K562 (cell line): Measurements from ENCODE around the gene KCNK4. TPM values are rescaled to one million over a fixed set of nuclear protein-coding genes. Genes with fewer than 3 reads are reported as not detected.

Experiments used
- CBX5 ChIP-seq: IDR thresholded peaks from 2 replicates; pipeline ENCODE4 v1.6.1; 2014; ENCODE audit warnings: low read depth, borderline replicate concordance
- FOXJ3 ChIP-seq: sonication (generic); formaldehyde crosslinking; IDR thresholded peaks from 2 replicates; pipeline ENCODE4 v1.4.0; 2020; ENCODE audit warnings: mild to moderate bottlenecking, missing genetic modification reagents
- MAFG ChIP-seq: fragments of 450-650 bp; conservative IDR thresholded peaks from 2 replicates; pipeline ENCODE4 v1.6.1; 2016; ENCODE audit warnings: missing genetic modification characterization, missing compliant biosample characterization
- MAZ ChIP-seq, 2 experiments: fragments of 450-650 bp in 1 of 2; sonication (generic) in 1 of 2; formaldehyde crosslinking; IDR thresholded peaks in 1 of 2; conservative IDR thresholded peaks in 1 of 2; 2 replicates each; pipeline versions ENCODE4 v1.4.0 to v1.5.0; 2020; ENCODE audit warnings: mild to moderate bottlenecking in 1 of 2, missing genetic modification reagents in 1 of 2
- POLR3G ChIP-seq: IDR thresholded peaks from 2 replicates; pipeline ENCODE4 v1.6.1; 2011; ENCODE audit not compliant: insufficient read length, insufficient replicate concordance; ENCODE audit errors: extremely low read depth
- PRMT5 ChIP-seq: sonication (generic); formaldehyde crosslinking; IDR thresholded peaks from 2 replicates; pipeline ENCODE4 v1.5.0; 2020; ENCODE audit warnings: missing genetic modification reagents
- SMAD2 ChIP-seq: fragments of 150-350 bp; IDR thresholded peaks from 2 replicates; pipeline ENCODE4 v1.6.1; 2014; ENCODE audit warnings: low read depth, mild to moderate bottlenecking, low read length
- STAG1 ChIP-seq: sonication (generic); formaldehyde crosslinking; IDR thresholded peaks from 2 replicates; pipeline ENCODE4 v1.5.0; 2020; ENCODE audit warnings: missing genetic modification reagents, borderline replicate concordance
- TAF7 ChIP-seq: fragments of 450-650 bp; IDR thresholded peaks from 2 replicates; pipeline ENCODE4 v1.6.1; 2016; ENCODE audit warnings: missing genetic modification characterization, missing compliant biosample characterization
- TBL1XR1 ChIP-seq, 2 experiments: IDR thresholded peaks; 2 replicates each; pipeline ENCODE4 v1.6.1; 2012; ENCODE audit warnings: improper control_type of control experiment in 2 of 2, low read length in 2 of 2, mild to moderate bottlenecking in 1 of 2
- ZKSCAN1 ChIP-seq: fragments of 150-350 bp; IDR thresholded peaks from 2 replicates; pipeline ENCODE4 v1.6.1; 2016; ENCODE audit warnings: low read depth, low read length
- ZNF24 ChIP-seq: fragments of 450-650 bp; IDR thresholded peaks from 2 replicates; pipeline ENCODE4 v1.6.1; 2016
- ZNF780A ChIP-seq: fragments of 250-450 bp; sonication (Bioruptor Pico); IDR thresholded peaks from 2 replicates; pipeline ENCODE4 v1.5.0; 2021; ENCODE audit warnings: mild to moderate bottlenecking
- polyA plus RNA-seq, 8 experiments: library from polyadenylated mRNA; depleted of rRNA in 4 of 8; stranded (reverse) in 5 of 8; unstranded in 3 of 8; fragments of >200 nt; fragmentation: Nextera tagmentation in 2 of 8; fragmentation: Illumina TruSeq in 1 of 8; extraction: Ambion mirVana in 2 of 8; extraction: Trizol in 1 of 8; gene quantifications; 2 replicates each; pipeline versions ENCODE4 v1.2.1 to v1.2.3, GENCODE V29; 2011 to 2014; ENCODE audit warnings: inconsistent platforms in 1 of 8, missing spikeins in 1 of 8
- total RNA-seq, 7 experiments: library from RNA; depleted of rRNA in 6 of 7; stranded (reverse); fragments of >200 nt in 6 of 7; fragmentation: Illumina TruSeq in 2 of 7; extraction: Trizol in 2 of 7; gene quantifications; 2 replicates each; pipeline versions ENCODE4 v1.2.1 to v1.2.3, GENCODE V29; 2011 to 2021; ENCODE audit warnings: low replicate concordance in 1 of 7
- TF ChIP-seq, protein P1 (sequence below): fragments of 450-650 bp; IDR thresholded peaks from 2 replicates; pipeline ENCODE4 v1.6.1; 2016; ENCODE audit warnings: mild to moderate bottlenecking
- TF ChIP-seq, protein P2 (sequence below): sonication (generic); formaldehyde crosslinking; IDR thresholded peaks from 2 replicates; pipeline ENCODE4 v1.8.0; 2022; ENCODE audit warnings: missing genetic modification reagents, mild to moderate bottlenecking, borderline replicate concordance
- TF ChIP-seq, protein P3 (sequence below), 3 experiments: IDR thresholded peaks in 2 of 3; conservative IDR thresholded peaks in 1 of 3; 2 replicates each; pipeline ENCODE4 v1.5.1; 2011 to 2012; ENCODE audit warnings: low read length in 3 of 3, mild to moderate bottlenecking in 3 of 3, control low read depth in 2 of 3, improper control_type of control experiment in 1 of 3, inconsistent platforms in 1 of 3, low read depth in 1 of 3, mixed read lengths in 1 of 3, moderate library complexity in 1 of 3; ENCODE audit not compliant: insufficient read depth in 2 of 3
- TF ChIP-seq, protein P4 (sequence below): sonication (generic); formaldehyde crosslinking; IDR thresholded peaks from 2 replicates; pipeline ENCODE4 v1.4.0; 2020; ENCODE audit warnings: mild to moderate bottlenecking, missing genetic modification reagents
- TF ChIP-seq, protein P5 (sequence below): fragments of 250-450 bp; sonication (Bioruptor Pico); IDR thresholded peaks from 2 replicates; pipeline ENCODE4 v1.5.1; 2021; ENCODE audit warnings: mild to moderate bottlenecking

KCNK4 gene
- total and polyA plus RNA-seq, 9 of the 15 experiments (the other 6 are each of a cell fraction or from before 2014, with no cell fraction given), result not detected

DNA sequence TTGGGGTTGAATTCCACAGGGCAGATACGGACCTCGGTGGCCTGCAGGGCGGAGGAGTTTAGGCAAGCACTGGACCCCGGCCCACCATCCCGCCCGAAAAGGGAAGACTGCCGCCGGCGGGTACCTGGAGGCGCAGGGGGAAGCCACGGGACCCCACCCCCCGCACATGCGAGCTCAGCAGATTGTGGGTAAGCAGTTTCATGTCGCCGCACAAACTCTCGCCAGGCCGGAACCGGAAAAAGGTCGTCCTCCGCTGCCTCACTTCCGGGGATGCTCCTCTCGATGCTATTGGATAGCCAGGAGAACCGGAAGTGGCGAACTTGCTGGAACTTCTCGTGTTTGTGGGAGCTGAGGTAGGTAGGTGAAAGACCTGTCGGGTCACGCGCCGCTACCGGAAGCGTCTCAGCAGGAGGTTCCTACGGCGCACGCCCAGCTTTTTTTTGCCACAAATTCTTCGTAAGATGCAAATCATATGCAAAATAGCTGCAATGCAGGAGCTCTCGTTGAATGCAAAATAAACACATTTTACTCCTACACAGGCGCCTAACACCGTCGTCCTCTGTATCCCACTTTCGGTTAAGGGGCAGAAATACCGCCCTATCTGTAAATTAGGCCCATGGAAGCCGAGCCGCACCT is 26.3 kb downstream of the KCNK4 start, which contains the start of gene TRMT112 (continued):
- TF ChIP-seq, protein P1, sequence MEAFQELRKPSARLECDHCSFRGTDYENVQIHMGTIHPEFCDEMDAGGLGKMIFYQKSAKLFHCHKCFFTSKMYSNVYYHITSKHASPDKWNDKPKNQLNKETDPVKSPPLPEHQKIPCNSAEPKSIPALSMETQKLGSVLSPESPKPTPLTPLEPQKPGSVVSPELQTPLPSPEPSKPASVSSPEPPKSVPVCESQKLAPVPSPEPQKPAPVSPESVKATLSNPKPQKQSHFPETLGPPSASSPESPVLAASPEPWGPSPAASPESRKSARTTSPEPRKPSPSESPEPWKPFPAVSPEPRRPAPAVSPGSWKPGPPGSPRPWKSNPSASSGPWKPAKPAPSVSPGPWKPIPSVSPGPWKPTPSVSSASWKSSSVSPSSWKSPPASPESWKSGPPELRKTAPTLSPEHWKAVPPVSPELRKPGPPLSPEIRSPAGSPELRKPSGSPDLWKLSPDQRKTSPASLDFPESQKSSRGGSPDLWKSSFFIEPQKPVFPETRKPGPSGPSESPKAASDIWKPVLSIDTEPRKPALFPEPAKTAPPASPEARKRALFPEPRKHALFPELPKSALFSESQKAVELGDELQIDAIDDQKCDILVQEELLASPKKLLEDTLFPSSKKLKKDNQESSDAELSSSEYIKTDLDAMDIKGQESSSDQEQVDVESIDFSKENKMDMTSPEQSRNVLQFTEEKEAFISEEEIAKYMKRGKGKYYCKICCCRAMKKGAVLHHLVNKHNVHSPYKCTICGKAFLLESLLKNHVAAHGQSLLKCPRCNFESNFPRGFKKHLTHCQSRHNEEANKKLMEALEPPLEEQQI, result no peak
- TF ChIP-seq ZNF780A (CRISPR knock-in tag), result no peak
- no peak for TF ChIP-seq TBL1XR1 (IDR thresholded peaks at IDR 0.05; ENCODE audit: low read length in 2 of 2)
- TF ChIP-seq MAZ (CRISPR knock-in tag; conservative IDR thresholded peaks at IDR 0.05 in 1 of 2, IDR thresholded peaks at IDR 0.05 in 1 of 2), result no peak; a peak in 1 of 4 replicates
- TF ChIP-seq SMAD2, result no peak
- TF ChIP-seq, protein P2, sequence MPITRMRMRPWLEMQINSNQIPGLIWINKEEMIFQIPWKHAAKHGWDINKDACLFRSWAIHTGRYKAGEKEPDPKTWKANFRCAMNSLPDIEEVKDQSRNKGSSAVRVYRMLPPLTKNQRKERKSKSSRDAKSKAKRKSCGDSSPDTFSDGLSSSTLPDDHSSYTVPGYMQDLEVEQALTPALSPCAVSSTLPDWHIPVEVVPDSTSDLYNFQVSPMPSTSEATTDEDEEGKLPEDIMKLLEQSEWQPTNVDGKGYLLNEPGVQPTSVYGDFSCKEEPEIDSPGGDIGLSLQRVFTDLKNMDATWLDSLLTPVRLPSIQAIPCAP (CRISPR knock-in tag), result no peak
- TF ChIP-seq TAF7, result peak; percentile 42; the same call in 1 of the 2 replicates
- TF ChIP-seq MAFG (tag), result peak; percentile 86
- TF ChIP-seq CBX5, result no peak
- TF ChIP-seq ZKSCAN1, result no peak; the same call in 1 of the 2 replicates
- TF ChIP-seq, protein P3, sequence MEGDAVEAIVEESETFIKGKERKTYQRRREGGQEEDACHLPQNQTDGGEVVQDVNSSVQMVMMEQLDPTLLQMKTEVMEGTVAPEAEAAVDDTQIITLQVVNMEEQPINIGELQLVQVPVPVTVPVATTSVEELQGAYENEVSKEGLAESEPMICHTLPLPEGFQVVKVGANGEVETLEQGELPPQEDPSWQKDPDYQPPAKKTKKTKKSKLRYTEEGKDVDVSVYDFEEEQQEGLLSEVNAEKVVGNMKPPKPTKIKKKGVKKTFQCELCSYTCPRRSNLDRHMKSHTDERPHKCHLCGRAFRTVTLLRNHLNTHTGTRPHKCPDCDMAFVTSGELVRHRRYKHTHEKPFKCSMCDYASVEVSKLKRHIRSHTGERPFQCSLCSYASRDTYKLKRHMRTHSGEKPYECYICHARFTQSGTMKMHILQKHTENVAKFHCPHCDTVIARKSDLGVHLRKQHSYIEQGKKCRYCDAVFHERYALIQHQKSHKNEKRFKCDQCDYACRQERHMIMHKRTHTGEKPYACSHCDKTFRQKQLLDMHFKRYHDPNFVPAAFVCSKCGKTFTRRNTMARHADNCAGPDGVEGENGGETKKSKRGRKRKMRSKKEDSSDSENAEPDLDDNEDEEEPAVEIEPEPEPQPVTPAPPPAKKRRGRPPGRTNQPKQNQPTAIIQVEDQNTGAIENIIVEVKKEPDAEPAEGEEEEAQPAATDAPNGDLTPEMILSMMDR (IDR thresholded peaks at IDR 0.05 in 2 of 3, conservative IDR thresholded peaks at IDR 0.05 in 1 of 3; ENCODE audit: insufficient read depth in 2 of 3, low read depth in 1 of 3, low read length in 3 of 3), result 0 out of 6 replicates have a peak, but pooled peaks of 1 of the 3 experiments have one; percentile 0
- TF ChIP-seq POLR3G, result no peak
- TF ChIP-seq STAG1 (CRISPR knock-in tag), result no peak
- TF ChIP-seq PRMT5 (CRISPR knock-in tag), result no peak
- TF ChIP-seq FOXJ3 (CRISPR knock-in tag), result no peak
- TF ChIP-seq, protein P4, sequence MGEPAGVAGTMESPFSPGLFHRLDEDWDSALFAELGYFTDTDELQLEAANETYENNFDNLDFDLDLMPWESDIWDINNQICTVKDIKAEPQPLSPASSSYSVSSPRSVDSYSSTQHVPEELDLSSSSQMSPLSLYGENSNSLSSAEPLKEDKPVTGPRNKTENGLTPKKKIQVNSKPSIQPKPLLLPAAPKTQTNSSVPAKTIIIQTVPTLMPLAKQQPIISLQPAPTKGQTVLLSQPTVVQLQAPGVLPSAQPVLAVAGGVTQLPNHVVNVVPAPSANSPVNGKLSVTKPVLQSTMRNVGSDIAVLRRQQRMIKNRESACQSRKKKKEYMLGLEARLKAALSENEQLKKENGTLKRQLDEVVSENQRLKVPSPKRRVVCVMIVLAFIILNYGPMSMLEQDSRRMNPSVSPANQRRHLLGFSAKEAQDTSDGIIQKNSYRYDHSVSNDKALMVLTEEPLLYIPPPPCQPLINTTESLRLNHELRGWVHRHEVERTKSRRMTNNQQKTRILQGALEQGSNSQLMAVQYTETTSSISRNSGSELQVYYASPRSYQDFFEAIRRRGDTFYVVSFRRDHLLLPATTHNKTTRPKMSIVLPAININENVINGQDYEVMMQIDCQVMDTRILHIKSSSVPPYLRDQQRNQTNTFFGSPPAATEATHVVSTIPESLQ, result no peak
- TF ChIP-seq, protein P5, sequence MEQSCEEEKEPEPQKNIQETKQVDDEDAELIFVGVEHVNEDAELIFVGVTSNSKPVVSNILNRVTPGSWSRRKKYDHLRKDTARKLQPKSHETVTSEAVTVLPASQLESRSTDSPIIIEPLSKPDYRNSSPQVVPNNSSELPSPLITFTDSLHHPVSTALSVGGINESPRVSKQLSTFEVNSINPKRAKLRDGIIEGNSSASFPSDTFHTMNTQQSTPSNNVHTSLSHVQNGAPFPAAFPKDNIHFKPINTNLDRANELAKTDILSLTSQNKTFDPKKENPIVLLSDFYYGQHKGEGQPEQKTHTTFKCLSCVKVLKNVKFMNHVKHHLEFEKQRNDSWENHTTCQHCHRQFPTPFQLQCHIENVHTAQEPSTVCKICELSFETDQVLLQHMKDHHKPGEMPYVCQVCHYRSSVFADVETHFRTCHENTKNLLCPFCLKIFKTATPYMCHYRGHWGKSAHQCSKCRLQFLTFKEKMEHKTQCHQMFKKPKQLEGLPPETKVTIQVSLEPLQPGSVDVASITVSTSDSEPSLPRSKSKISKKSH (CRISPR knock-in tag), result no peak
- no peak for TF ChIP-seq ZNF24
